ENCODE results near the gene BHLHE23. TPM values are rescaled to one million over a fixed set of nuclear protein-coding genes. Genes with fewer than 3 reads are reported as not detected.

BHLHE23 gene
- total RNA-seq, 1 donor from 2014 or later: not detected

GRCh38 chr20:62997417-62998035 lies 9.2 kb downstream of the BHLHE23 start:
- no peak overlapping the region for H3K27ac Mint-ChIP-seq
- peaks cover 91% of the 10 kb centered on the region for H3K27me3 Mint-ChIP-seq (ENCODE audit: low read depth)
- H3K36me3 Mint-ChIP-seq: no peaks in the 10 kb centered on the region
- no peak for DNase-seq (ENCODE audit: low spot score in 2 of 2, unreplicated experiment in 2 of 2)
- H3K4me1 Mint-ChIP-seq: no peaks in the 10 kb centered on the region
- H3K4me3 Mint-ChIP-seq: no peak overlapping the region
- TF ChIP-seq CTCF (IDR thresholded peaks at IDR 0.05; ENCODE audit: unreplicated experiment): no peak
- H3K9me3 Mint-ChIP-seq: no peaks in the 10 kb centered on the region

- Mint-ChIP-seq H3K36me3 (no peaks in the 10 kb centered on the region), H3K27ac (no peak overlapping the region), H3K4me3 (no peak overlapping the region), H3K9me3 (no peaks in the 10 kb centered on the region), H3K27me3 (ENCODE audit: low read depth) (peaks cover 89% of the 10 kb centered on the region), H3K4me1 (no peaks in the 10 kb centered on the region)
- TF ChIP-seq CTCF (IDR thresholded peaks at IDR 0.05; ENCODE audit: unreplicated experiment): no peak
- DNase-seq (ENCODE audit: low spot score in 2 of 2, unreplicated experiment in 2 of 2): no peak
Observed at GRCh38 chr20:62996596-62996982, 10.2 kb downstream of the BHLHE23 start.

GRCh38 chr20:62995898-62996595 lies 10.7 kb downstream of the BHLHE23 start:
- Mint-ChIP-seq H3K9me3 (no peaks in the 10 kb centered on the region), H3K36me3 (no peaks in the 10 kb centered on the region), H3K27ac (no peak overlapping the region), H3K27me3 (ENCODE audit: low read depth) (peaks cover 89% of the 10 kb centered on the region), H3K4me1 (no peaks in the 10 kb centered on the region), H3K4me3 (no peak overlapping the region)
- DNase-seq (ENCODE audit: low spot score in 2 of 2, unreplicated experiment in 2 of 2): no peak
- no peak for TF ChIP-seq CTCF (IDR thresholded peaks at IDR 0.05; ENCODE audit: unreplicated experiment)

- TF ChIP-seq CTCF (IDR thresholded peaks at IDR 0.05; ENCODE audit: unreplicated experiment): no peak
- Mint-ChIP-seq H3K9me3 (no peaks in the 10 kb centered on the region), H3K27me3 (ENCODE audit: low read depth) (peaks cover 89% of the 10 kb centered on the region)
Observed at GRCh38 chr20:62995481-62995880, 11.3 kb downstream of the BHLHE23 start.

GRCh38 chr20:62994869-62995281 lies 11.9 kb downstream of the BHLHE23 start:
- H3K27ac Mint-ChIP-seq: no peak overlapping the region
- no peak for DNase-seq (ENCODE audit: low spot score in 2 of 2, unreplicated experiment in 2 of 2)
- peaks cover 88% of the 10 kb centered on the region for H3K27me3 Mint-ChIP-seq (ENCODE audit: low read depth)
- no peaks in the 10 kb centered on the region for H3K4me1 Mint-ChIP-seq
- H3K4me3 Mint-ChIP-seq: no peak overlapping the region
- no peaks in the 10 kb centered on the region for H3K9me3 Mint-ChIP-seq
- no peak for TF ChIP-seq CTCF (IDR thresholded peaks at IDR 0.05; ENCODE audit: unreplicated experiment)
- H3K36me3 Mint-ChIP-seq: no peaks in the 10 kb centered on the region

More at GRCh38 chr20:62995481-62995880, 11.3 kb downstream of the BHLHE23 start:
- no peaks in the 10 kb centered on the region for H3K4me1 Mint-ChIP-seq
- DNase-seq (ENCODE audit: low spot score in 2 of 2, unreplicated experiment in 2 of 2): no peak
- H3K27ac Mint-ChIP-seq: no peak overlapping the region
- no peak overlapping the region for H3K4me3 Mint-ChIP-seq
- H3K36me3 Mint-ChIP-seq: no peaks in the 10 kb centered on the region
